Erythroblast (primary cell): ENCODE measurements around the gene DNAH14.

Source experiments
- GATA1 ChIP-seq: IDR thresholded peaks from 2 replicates; pipeline ENCODE4 v1.6.1; 2011; ENCODE audit warnings: low read depth, mild to moderate bottlenecking, control low read depth, low read length, moderate library complexity
- POLR2A ChIP-seq: IDR thresholded peaks from 2 replicates; pipeline ENCODE4 v1.6.1; 2011; ENCODE audit warnings: mild to moderate bottlenecking, low read length

GRCh38 chr1:225321784-225322183 lies 392.3 kb downstream of the DNAH14 start:
- TF ChIP-seq POLR2A (no peak), GATA1 (no peak)
